Right lobe of liver (tissue), 6 donors: ENCODE results near the gene MAP4. TPM values are rescaled to one million over a fixed set of nuclear protein-coding genes. Genes with fewer than 3 reads are reported as not detected.

ENCODE experiments used
- ATAC-seq, 4 donors: fragments of 200-7000 bp; cut with Tn5 transposase; one replicate each; pipeline ENCODE4 v1.9.1; 2020; ENCODE audit warnings: mild to moderate bottlenecking in 4 of 4, moderate library complexity in 4 of 4
- DNase-seq, 3 donors: peaks; one replicate each; pipeline ENCODE4 v3.0.0-alpha.2; 2020
- H3K27ac ChIP-seq, 3 donors: fragments of 200-600 bp; one replicate each; pipeline ENCODE4 v1.8.0; 2022
- H3K27me3 ChIP-seq, 2 donors: fragments of 200-600 bp; one replicate each; pipeline ENCODE4 v1.8.0; 2022
- H3K36me3 ChIP-seq, 4 donors: fragments of 200-600 bp; sonication (generic) in 1 of 4; one replicate each; pipeline versions ENCODE4 v1.5.1 to v1.8.0; 2017 to 2022; ENCODE audit warnings: control low read depth in 1 of 4
- H3K4me1 ChIP-seq, 4 donors: fragments of 200-600 bp; sonication (generic) in 1 of 4; one replicate each; pipeline versions ENCODE4 v1.5.1 to v1.8.0; 2017 to 2022; ENCODE audit warnings: control low read depth in 1 of 4
- H3K4me3 ChIP-seq, 3 donors: fragments of 200-600 bp; one replicate each; pipeline ENCODE4 v1.8.0; 2022
- H3K9me3 ChIP-seq, 4 donors: fragments of 200-600 bp; sonication (generic) in 1 of 4; one replicate each; pipeline versions ENCODE4 v1.5.1 to v1.8.0; 2017 to 2022; ENCODE audit warnings: control low read depth in 1 of 4
- CTCF ChIP-seq, 4 donors: fragments of 200-600 bp in 3 of 4; fragments of 450-650 bp in 1 of 4; IDR thresholded peaks; one replicate each; pipeline versions ENCODE4 v1.5.1 to v1.8.0; 2016 to 2022; ENCODE audit warnings: antibody characterized with exemption in 4 of 4, mild to moderate bottlenecking in 2 of 4
- POLR2A ChIP-seq: fragments of 450-650 bp; IDR thresholded peaks from one replicate; pipeline ENCODE4 v1.6.1; 2017; ENCODE audit warnings: antibody characterized with exemption, mild to moderate bottlenecking
- WGBS: methylation state at CpG from one replicate; pipeline ENCODE4 v1.1.6; 2018; ENCODE audit warnings: low coverage, low lambda C conversion rate; ENCODE audit not compliant: insufficient coverage; ENCODE audit errors: missing lambda C conversion rate; 5-methylcytosine and 5-hydroxymethylcytosine counted together
- intact Hi-C, 2 donors: fragments of 100-400 bp; cut with DNase I; formaldehyde crosslinking; loops; one replicate each; pipeline versions ENCODE4 v1.11.2 to v1.14.1; 2022
- total RNA-seq, 6 experiments: library from RNA; depleted of rRNA in 2 of 6; stranded (reverse); fragments of >200 nt in 2 of 6; fragmentation: NEBNext Ultra II Directional in 3 of 6; extraction: Animal tissue kit (Norgen Biotek cat#: 25700) in 3 of 6; gene quantifications; one replicate each; pipeline versions ENCODE4 v1.1.0 to v1.2.4, GENCODE V29; 2016 to 2023
- donor health status: DM: no; HTN: yes; CAD: no.
- donor health status: DM: no; HTN: no; CAD: no.
- donor health status: DM: no; HTN: no; CAD: no.
- donor health status: DM: no; HTN: yes; CAD: no.
- donor health status: DM: no; HTN: yes; CAD: no.

MAP4 gene
- total RNA-seq, 6 experiments from 2014 or later = 59.1 to 94.9 (median 66.2) TPM

GRCh38 chr3:47855461-47856383 is 160.5 kb downstream of the MAP4 start:
- no peak overlapping the region for H3K4me3 ChIP-seq
- no peaks in the 10 kb centered on the region for H3K9me3 ChIP-seq
- 82% methylated on average over 12 of the region's 21 CpGs for WGBS
- H3K27me3 ChIP-seq = no peaks in the 10 kb centered on the region
- H3K36me3 ChIP-seq = peaks cover 4 to 38% (median 13%) of the 10 kb centered on the region in 4 donors
- no peaks in the 10 kb centered on the region for H3K4me1 ChIP-seq
- TF ChIP-seq POLR2A (no peak), CTCF (IDR thresholded peaks at IDR 0.05) (no peak)
- intact Hi-C loops = no loop called here
- DNase-seq = no peak
- no peak overlapping the region for H3K27ac ChIP-seq
- ATAC-seq = no peak

GRCh38 chr3:47854720-47855455 is 161.3 kb downstream of the MAP4 start:
- no peak for TF ChIP-seq CTCF (IDR thresholded peaks at IDR 0.05)
- no peak for TF ChIP-seq POLR2A
- no peaks in the 10 kb centered on the region for H3K9me3 ChIP-seq
- H3K4me1 ChIP-seq = no peaks in the 10 kb centered on the region
- no peak overlapping the region for H3K4me3 ChIP-seq
- WGBS = 90% methylated on average over 2 of the region's 14 CpGs
- DNase-seq = no peak
- intact Hi-C loops = no loop called here
- no peaks in the 10 kb centered on the region for H3K27me3 ChIP-seq
- peaks cover 4 to 45% (median 16%) of the 10 kb centered on the region in 4 donors for H3K36me3 ChIP-seq
- no peak for ATAC-seq
- H3K27ac ChIP-seq = no peak overlapping the region

DNA sequence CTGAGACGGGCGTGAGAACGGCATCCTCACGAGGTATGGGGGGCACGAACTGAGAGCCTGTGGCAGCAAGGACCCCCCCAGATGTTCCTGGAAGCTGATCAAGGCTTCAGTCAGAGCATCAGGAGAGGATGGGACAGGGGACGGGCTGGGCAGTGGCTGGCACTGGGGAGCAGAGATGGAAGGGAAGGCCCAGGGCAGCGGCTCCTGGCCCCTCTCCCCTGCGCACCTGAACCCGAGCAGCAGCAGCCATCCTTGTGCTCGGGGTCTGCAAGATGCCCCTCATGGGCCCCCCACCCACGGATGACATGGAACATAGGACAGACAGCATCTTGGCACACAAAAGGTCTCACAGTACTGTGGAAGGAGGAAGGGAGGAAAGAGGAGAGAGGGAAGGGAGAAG is 161.9 kb downstream of the MAP4 start:
- DNase-seq (no peak), ATAC-seq (no peak)
- peaks cover 4 to 51% (median 19%) of the 10 kb centered on the region in 4 donors for H3K36me3 ChIP-seq
- no peaks in the 10 kb centered on the region for H3K27me3 ChIP-seq
- intact Hi-C loops = no loop called here
- H3K4me3 ChIP-seq = no peak overlapping the region
- TF ChIP-seq CTCF (IDR thresholded peaks at IDR 0.05) = no peak
- no peak for TF ChIP-seq POLR2A
- H3K4me1 ChIP-seq = no peaks in the 10 kb centered on the region
- H3K27ac ChIP-seq = no peak overlapping the region
- WGBS = 40% methylated on average over 1 of the region's 11 CpGs
- no peaks in the 10 kb centered on the region for H3K9me3 ChIP-seq

- H3K36me3 ChIP-seq = peaks cover 4 to 65% (median 26%) of the 10 kb centered on the region in 4 donors
- no peaks in the 10 kb centered on the region for H3K9me3 ChIP-seq
- no peak overlapping the region for H3K27ac ChIP-seq
- no peaks in the 10 kb centered on the region for H3K27me3 ChIP-seq
- H3K4me1 ChIP-seq = no peaks in the 10 kb centered on the region
- DNase-seq = no peak
- WGBS = 88% methylated on average over 15 of the region's 36 CpGs
- intact Hi-C loops = no loop called here
- H3K4me3 ChIP-seq = no peak overlapping the region
- ATAC-seq = no peak
- no peak for TF ChIP-seq CTCF (IDR thresholded peaks at IDR 0.05)
- TF ChIP-seq POLR2A = no peak
Measured at GRCh38 chr3:47852604-47853602, 163.3 kb downstream of the MAP4 start.
